ENCODE results near the gene SORL1. TPM values are rescaled to one million over a fixed set of nuclear protein-coding genes. Genes with fewer than 3 reads are reported as not detected.

SORL1 gene
- polyA plus RNA-seq, 3 donors: 52.5 to 61.9 (median 59.4) TPM

DNA sequence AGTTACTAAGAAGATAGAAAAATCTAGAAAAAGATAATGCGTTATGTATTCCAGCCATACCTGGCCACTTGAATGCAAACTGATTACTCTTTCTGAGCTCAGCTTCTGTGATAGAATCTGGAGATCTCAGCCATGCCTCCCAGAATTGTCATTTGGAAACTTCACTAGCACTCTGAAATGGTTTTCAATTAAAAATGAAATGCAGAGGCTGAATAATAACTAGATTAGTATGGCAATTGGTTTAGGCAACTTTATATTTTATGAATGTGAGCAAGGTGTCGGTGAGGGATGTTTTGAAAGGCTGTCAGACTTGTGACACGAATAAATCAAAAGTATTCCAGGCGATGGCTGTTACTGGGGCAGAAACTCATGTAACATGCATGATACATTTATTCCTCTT lies 129.5 kb downstream of the SORL1 start:
- no peak for TF ChIP-seq CTCF (IDR thresholded peaks at IDR 0.05)
- Histone ChIP-seq H4K20me1 (ENCODE audit: insufficient read depth, low read length) (peaks cover 69% of the 10 kb centered on the region), H3K9ac (ENCODE audit: insufficient read depth, low read length, poor library complexity, severe bottlenecking) (no peak overlapping the region), H3K4me3 (replicated peaks in 1 of 3; ENCODE audit: low read depth in 2 of 3, low read length in 3 of 3) (no peak overlapping the region), H3K36me3 (replicated peaks in 1 of 2; ENCODE audit: control insufficient read depth in 1 of 2, insufficient read depth in 2 of 2, low read length in 2 of 2) (peaks cover 75 to 99% of the 10 kb centered on the region in 2 donors), H3K27ac (ENCODE audit: low read depth in 1 of 2, low read length in 2 of 2) (peak overlapping the region in 1 of 2 donors; percentile 54), H3K4me2 (replicated peaks; ENCODE audit: extremely low read depth, low read length, poor library complexity, severe bottlenecking) (no peak overlapping the region), H2AFZ (ENCODE audit: insufficient read depth, low read depth, low read length, poor library complexity, severe bottlenecking) (no peak overlapping the region), H3K79me2 (ENCODE audit: insufficient read depth, low read length) (peaks cover 5% of the 10 kb centered on the region), H3K9me3 (replicated peaks in 1 of 2; ENCODE audit: control insufficient read depth in 1 of 2, insufficient read depth in 1 of 2, low read length in 2 of 2) (no peaks in the 10 kb centered on the region), H3K27me3 (ENCODE audit: control insufficient read depth in 2 of 2, insufficient read depth in 2 of 2, low read length in 2 of 2) (no peaks in the 10 kb centered on the region), H3K4me1 (ENCODE audit: control insufficient read depth in 1 of 2, insufficient read depth in 2 of 2, low read length in 2 of 2) (peaks cover 31 to 36% of the 10 kb centered on the region in 2 donors)
- Mint-ChIP-seq H3K27ac (peak overlapping the region in 2 of 7 donors; percentile 57 to 94), H3K4me3 (no peak overlapping the region), H3K27me3 (ENCODE audit: low read depth in 3 of 3) (no peaks in the 10 kb centered on the region), H3K4me1 (peaks cover 44% of the 10 kb centered on the region), H3K36me3 (peaks cover 89 to 96% of the 10 kb centered on the region in 2 donors), H3K9me3 (peaks cover 0 to 5% (median 3%) of the 10 kb centered on the region in 7 donors)
- 100% methylated on average over 1 of the region's 4 CpGs for WGBS (ENCODE audit: insufficient coverage)
- no peak for DNase-seq
- intact Hi-C loops (cut with micrococcal nuclease): no loop called here

DNA sequence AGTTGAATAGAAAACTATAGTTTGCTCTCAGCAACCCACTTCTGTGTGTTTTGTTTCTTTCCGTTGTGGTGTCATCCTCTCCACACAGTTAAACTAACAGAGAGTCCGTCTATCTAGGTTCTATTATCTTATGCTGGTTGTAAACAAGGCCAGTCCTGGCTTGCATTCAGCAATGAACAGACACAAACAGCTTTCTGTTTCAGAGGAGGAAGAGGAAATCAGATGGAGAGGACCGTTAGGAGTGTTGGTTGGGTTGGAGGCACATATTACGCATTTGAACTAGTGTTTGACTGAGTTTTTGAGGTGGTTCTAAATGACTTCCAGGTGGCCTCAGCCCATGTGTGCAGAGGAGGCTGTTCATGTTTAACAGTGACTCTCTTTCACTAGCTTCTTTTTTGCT lies 130.2 kb downstream of the SORL1 start:
- WGBS (ENCODE audit: insufficient coverage): no CpG with 5 or more reads among the region's 4 CpGs
- H2AFZ ChIP-seq (ENCODE audit: insufficient read depth, low read depth, low read length, poor library complexity, severe bottlenecking): no peak overlapping the region
- Mint-ChIP-seq H3K9me3 (peaks cover 0 to 5% (median 3%) of the 10 kb centered on the region in 7 donors), H3K4me1 (peaks cover 39% of the 10 kb centered on the region), H3K4me3 (no peak overlapping the region), H3K27ac (peak overlapping the region in 3 of 7 donors; percentile 27 to 94 (median 34)), H3K36me3 (peaks cover 89 to 96% of the 10 kb centered on the region in 2 donors), H3K27me3 (ENCODE audit: low read depth in 3 of 3) (no peaks in the 10 kb centered on the region)
- no peak overlapping the region for H3K9ac ChIP-seq (ENCODE audit: insufficient read depth, low read length, poor library complexity, severe bottlenecking)
- no peak overlapping the region for H3K4me2 ChIP-seq (replicated peaks; ENCODE audit: extremely low read depth, low read length, poor library complexity, severe bottlenecking)
- peaks cover 63% of the 10 kb centered on the region for H4K20me1 ChIP-seq (ENCODE audit: insufficient read depth, low read length)
- H3K79me2 ChIP-seq (ENCODE audit: insufficient read depth, low read length): peaks cover 5% of the 10 kb centered on the region
- H3K4me3 ChIP-seq (replicated peaks in 1 of 3; ENCODE audit: low read depth in 2 of 3, low read length in 3 of 3): no peak overlapping the region
- peaks cover 75 to 99% of the 10 kb centered on the region in 2 donors for H3K36me3 ChIP-seq (replicated peaks in 1 of 2; ENCODE audit: control insufficient read depth in 1 of 2, insufficient read depth in 2 of 2, low read length in 2 of 2)
- peak overlapping the region in 1 of 2 donors; percentile 54 for H3K27ac ChIP-seq (ENCODE audit: low read depth in 1 of 2, low read length in 2 of 2)
- no peaks in the 10 kb centered on the region for H3K27me3 ChIP-seq (ENCODE audit: control insufficient read depth in 2 of 2, insufficient read depth in 2 of 2, low read length in 2 of 2)
- H3K9me3 ChIP-seq (replicated peaks in 1 of 2; ENCODE audit: control insufficient read depth in 1 of 2, insufficient read depth in 1 of 2, low read length in 2 of 2): no peaks in the 10 kb centered on the region
- DNase-seq: peak in 1 of 3 donors; percentile 29
- no peak for TF ChIP-seq CTCF (IDR thresholded peaks at IDR 0.05)
- H3K4me1 ChIP-seq (ENCODE audit: control insufficient read depth in 1 of 2, insufficient read depth in 2 of 2, low read length in 2 of 2): peaks cover 28 to 30% of the 10 kb centered on the region in 2 donors
- intact Hi-C loops (cut with micrococcal nuclease): no loop called here

All from CD14-positive monocyte (primary cell).